ENCODE results near the gene ITPR2.

- no peak for TF ChIP-seq POLR2A (IDR thresholded peaks at IDR 0.05)
- TF ChIP-seq CTCF (IDR thresholded peaks at IDR 0.05), result no peak
These were observed 215.5 kb downstream of the ITPR2 start for GRCh38 chr12:26617513-26617912.

Data from lower leg skin (tissue), 3 donors.